ENCODE results near the gene ANK3. TPM values are rescaled to one million over a fixed set of nuclear protein-coding genes. Genes with fewer than 3 reads are reported as not detected.

ANK3 gene
- total and polyA plus RNA-seq, 4 experiments from 2014 or later: 7.2 to 90.1 (median 55.8) TPM

- no peak overlapping the region for H3K27ac ChIP-seq (ENCODE audit: low read depth, low read length)
- Mint-ChIP-seq H3K4me1 (peaks cover 0 to 1% (median 0%) of the 10 kb centered on the region in 4 donors), H3K27ac (peak overlapping the region in 3 of 7 donors; percentile 1 to 75 (median 57)), H3K36me3 (peaks cover 2 to 10% of the 10 kb centered on the region in 2 donors), H3K4me3 (peak overlapping the region in 1 of 8 donors; percentile 5), H3K9me3 (peaks cover 0 to 2% (median 0%) of the 10 kb centered on the region in 8 donors), H3K27me3 (no peaks in the 10 kb centered on the region)
- DNase-seq: no peak
- ChIA-PET POLR2A (ENCODE audit: partially characterized antibody) (no interaction called here), CTCF (ENCODE audit: partially characterized antibody) (interaction anchor here (1.1 kb wide), 1 partner anchor 12 kb away, joined by 4 read pairs; no protein-coding TSS in a partner anchor)
- H3K36me3 ChIP-seq (ENCODE audit: insufficient read depth, low read length): no peaks in the 10 kb centered on the region
- intact Hi-C loops (cut with micrococcal nuclease): no loop called here
- H3K9me3 ChIP-seq (ENCODE audit: control insufficient read depth in 1 of 2, low read length in 2 of 2): no peaks in the 10 kb centered on the region
- H3K4me3 ChIP-seq (ENCODE audit: low read length in 2 of 2): no peak overlapping the region
- H3K27me3 ChIP-seq (ENCODE audit: insufficient read depth, low read length): no peaks in the 10 kb centered on the region
- no peaks in the 10 kb centered on the region for H3K4me1 ChIP-seq (ENCODE audit: insufficient read depth, low read length)
Measured at GRCh38 chr10:60028081-60028480, 361.6 kb downstream of the ANK3 start.

- H3K27me3 Mint-ChIP-seq: peaks cover 0 to 2% of the 10 kb centered on the region in 2 donors
- no peaks in the 10 kb centered on the region for H3K36me3 Mint-ChIP-seq
- Histone ChIP-seq H3K4me1 (ENCODE audit: insufficient read depth, low read length) (no peaks in the 10 kb centered on the region), H3K27ac (ENCODE audit: low read depth, low read length) (no peak overlapping the region), H3K4me3 (ENCODE audit: low read length in 2 of 2) (no peak overlapping the region), H3K36me3 (ENCODE audit: insufficient read depth, low read length) (no peaks in the 10 kb centered on the region), H3K9me3 (ENCODE audit: control insufficient read depth in 1 of 2, low read length in 2 of 2) (no peaks in the 10 kb centered on the region), H3K27me3 (ENCODE audit: insufficient read depth, low read length) (no peaks in the 10 kb centered on the region)
- H3K27ac Mint-ChIP-seq: no peak overlapping the region
- intact Hi-C loops (cut with micrococcal nuclease): no loop called here
- no peak overlapping the region for H3K4me3 Mint-ChIP-seq
- CTCF ChIA-PET (ENCODE audit: partially characterized antibody): no interaction called here
- no peak for DNase-seq
- POLR2A ChIA-PET (ENCODE audit: partially characterized antibody): no interaction called here
- no peaks in the 10 kb centered on the region for H3K4me1 Mint-ChIP-seq
- H3K9me3 Mint-ChIP-seq: peaks cover 0 to 2% (median 0%) of the 10 kb centered on the region in 8 donors
Measured at GRCh38 chr10:60025279-60025678, 364.4 kb downstream of the ANK3 start.

- no peaks in the 10 kb centered on the region for H3K27me3 ChIP-seq (ENCODE audit: insufficient read depth, low read length)
- no peaks in the 10 kb centered on the region for H3K36me3 ChIP-seq (ENCODE audit: insufficient read depth, low read length)
- DNase-seq: no peak
- Mint-ChIP-seq H3K36me3 (no peaks in the 10 kb centered on the region), H3K4me3 (no peak overlapping the region), H3K27me3 (peaks cover 0 to 2% of the 10 kb centered on the region in 2 donors), H3K27ac (no peak overlapping the region), H3K9me3 (peaks cover 0 to 2% (median 0%) of the 10 kb centered on the region in 8 donors), H3K4me1 (no peaks in the 10 kb centered on the region)
- no peak overlapping the region for H3K27ac ChIP-seq (ENCODE audit: low read depth, low read length)
- H3K9me3 ChIP-seq (ENCODE audit: control insufficient read depth in 1 of 2, low read length in 2 of 2): no peaks in the 10 kb centered on the region
- no peak overlapping the region for H3K4me3 ChIP-seq (ENCODE audit: low read length in 2 of 2)
- ChIA-PET POLR2A (ENCODE audit: partially characterized antibody) (no interaction called here), CTCF (ENCODE audit: partially characterized antibody) (no interaction called here)
- intact Hi-C loops (cut with micrococcal nuclease): no loop called here
- no peaks in the 10 kb centered on the region for H3K4me1 ChIP-seq (ENCODE audit: insufficient read depth, low read length)
Measured at GRCh38 chr10:60024506-60024905, 365.2 kb downstream of the ANK3 start.

- Histone ChIP-seq H3K4me1 (ENCODE audit: insufficient read depth, low read length) (no peaks in the 10 kb centered on the region), H3K27me3 (ENCODE audit: insufficient read depth, low read length) (no peaks in the 10 kb centered on the region), H3K4me3 (ENCODE audit: low read length in 2 of 2) (no peak overlapping the region), H3K27ac (ENCODE audit: low read depth, low read length) (no peak overlapping the region), H3K9me3 (ENCODE audit: control insufficient read depth in 1 of 2, low read length in 2 of 2) (no peaks in the 10 kb centered on the region), H3K36me3 (ENCODE audit: insufficient read depth, low read length) (no peaks in the 10 kb centered on the region)
- peaks cover 2% of the 10 kb centered on the region in 2 donors for H3K27me3 Mint-ChIP-seq
- H3K4me3 Mint-ChIP-seq: no peak overlapping the region
- ChIA-PET POLR2A (ENCODE audit: partially characterized antibody) (no interaction called here), CTCF (ENCODE audit: partially characterized antibody) (interaction anchor here (0.6 kb wide), 1 partner anchor 767 kb away, joined by 3 read pairs; no protein-coding TSS in a partner anchor)
- no peak overlapping the region for H3K27ac Mint-ChIP-seq
- intact Hi-C loops (cut with micrococcal nuclease): no loop called here
- peaks cover 0 to 2% (median 0%) of the 10 kb centered on the region in 8 donors for H3K9me3 Mint-ChIP-seq
- no peaks in the 10 kb centered on the region for H3K4me1 Mint-ChIP-seq
- H3K36me3 Mint-ChIP-seq: no peaks in the 10 kb centered on the region
- DNase-seq: no peak
Measured at GRCh38 chr10:60023155-60023877, 366.4 kb downstream of the ANK3 start.

- no peak overlapping the region for H3K4me3 ChIP-seq (ENCODE audit: low read length in 2 of 2)
- Mint-ChIP-seq H3K9me3 (peaks cover 0 to 2% (median 0%) of the 10 kb centered on the region in 8 donors), H3K4me1 (no peaks in the 10 kb centered on the region), H3K36me3 (no peaks in the 10 kb centered on the region), H3K27ac (no peak overlapping the region), H3K27me3 (peaks cover 2 to 4% of the 10 kb centered on the region in 2 donors), H3K4me3 (no peak overlapping the region)
- H3K9me3 ChIP-seq (ENCODE audit: control insufficient read depth in 1 of 2, low read length in 2 of 2): no peaks in the 10 kb centered on the region
- no peaks in the 10 kb centered on the region for H3K36me3 ChIP-seq (ENCODE audit: insufficient read depth, low read length)
- DNase-seq: no peak
- intact Hi-C loops (cut with micrococcal nuclease): no loop called here
- no peaks in the 10 kb centered on the region for H3K4me1 ChIP-seq (ENCODE audit: insufficient read depth, low read length)
- CTCF ChIA-PET (ENCODE audit: partially characterized antibody): interaction anchor here (0.5 to 1.3 kb wide), 2 partner anchors 13 to 899 kb away, joined by 3 read pairs; no protein-coding TSS in a partner anchor
- no peak overlapping the region for H3K27ac ChIP-seq (ENCODE audit: low read depth, low read length)
- POLR2A ChIA-PET (ENCODE audit: partially characterized antibody): no interaction called here
- H3K27me3 ChIP-seq (ENCODE audit: insufficient read depth, low read length): no peaks in the 10 kb centered on the region
Measured at GRCh38 chr10:60021361-60021760, 368.3 kb downstream of the ANK3 start.

- H3K36me3 Mint-ChIP-seq: no peaks in the 10 kb centered on the region
- DNase-seq: no peak
- CTCF ChIA-PET (ENCODE audit: partially characterized antibody): no interaction called here
- POLR2A ChIA-PET (ENCODE audit: partially characterized antibody): no interaction called here
- Histone ChIP-seq H3K4me1 (ENCODE audit: insufficient read depth, low read length) (no peaks in the 10 kb centered on the region), H3K36me3 (ENCODE audit: insufficient read depth, low read length) (no peaks in the 10 kb centered on the region), H3K27me3 (ENCODE audit: insufficient read depth, low read length) (no peaks in the 10 kb centered on the region), H3K4me3 (ENCODE audit: low read length in 2 of 2) (no peak overlapping the region), H3K27ac (ENCODE audit: low read depth, low read length) (no peak overlapping the region), H3K9me3 (ENCODE audit: control insufficient read depth in 1 of 2, low read length in 2 of 2) (no peaks in the 10 kb centered on the region)
- intact Hi-C loops (cut with micrococcal nuclease): no loop called here
- peaks cover 12 to 13% of the 10 kb centered on the region in 2 donors for H3K27me3 Mint-ChIP-seq
- H3K4me3 Mint-ChIP-seq: no peak overlapping the region
- H3K9me3 Mint-ChIP-seq: peaks cover 0 to 2% (median 0%) of the 10 kb centered on the region in 8 donors
- no peaks in the 10 kb centered on the region for H3K4me1 Mint-ChIP-seq
- no peak overlapping the region for H3K27ac Mint-ChIP-seq
Measured at GRCh38 chr10:60016794-60017193, 372.9 kb downstream of the ANK3 start.

- H3K9me3 ChIP-seq (ENCODE audit: control insufficient read depth in 1 of 2, low read length in 2 of 2): no peaks in the 10 kb centered on the region
- Mint-ChIP-seq H3K4me1 (no peaks in the 10 kb centered on the region), H3K27ac (no peak overlapping the region), H3K4me3 (no peak overlapping the region), H3K27me3 (peaks cover 10 to 12% of the 10 kb centered on the region in 2 donors), H3K9me3 (no peaks in the 10 kb centered on the region), H3K36me3 (no peaks in the 10 kb centered on the region)
- ChIA-PET CTCF (ENCODE audit: partially characterized antibody) (no interaction called here), POLR2A (ENCODE audit: partially characterized antibody) (no interaction called here)
- no peak overlapping the region for H3K4me3 ChIP-seq (ENCODE audit: low read length in 2 of 2)
- intact Hi-C loops (cut with micrococcal nuclease): no loop called here
- no peaks in the 10 kb centered on the region for H3K4me1 ChIP-seq (ENCODE audit: insufficient read depth, low read length)
- no peak for DNase-seq
- H3K27ac ChIP-seq (ENCODE audit: low read depth, low read length): no peak overlapping the region
- no peaks in the 10 kb centered on the region for H3K36me3 ChIP-seq (ENCODE audit: insufficient read depth, low read length)
- H3K27me3 ChIP-seq (ENCODE audit: insufficient read depth, low read length): no peaks in the 10 kb centered on the region
Measured at GRCh38 chr10:60009710-60010383, 379.8 kb downstream of the ANK3 start.
